OCI-LY1 (cell line): ENCODE data around the gene FCN1.
"Not testable (repeated sequence)": the region's sequence is repeated elsewhere in the genome, so short reads cannot be mapped to it uniquely, and the experiment has no call there.

ENCODE experiments used
- H2AFZ ChIP-seq: fragments of 200-600 bp; sonication (generic), shearing (Covaris generic); 2 replicates; pipeline ENCODE4 v1.6.0; 2014; ENCODE audit warnings: antibody characterized with exemption, mild to moderate bottlenecking, low read length
- H3F3A ChIP-seq: fragments of 200-600 bp; sonication (generic), shearing (Covaris generic); 2 replicates; pipeline ENCODE4 v1.6.0; 2014; ENCODE audit warnings: mild to moderate bottlenecking, antibody characterized with exemption, low read length, moderate library complexity; ENCODE audit not compliant: insufficient read depth
- H3K27ac ChIP-seq: fragments of 200-600 bp; sonication (generic); 2 replicates; pipeline ENCODE4 v1.5.1; 2014; ENCODE audit warnings: low read length, mixed run types, mild to moderate bottlenecking, low read depth; ENCODE audit not compliant: poor library complexity, severe bottlenecking
- H3K27me3 ChIP-seq: fragments of 200-600 bp; sonication (generic); 2 replicates; pipeline ENCODE4 v1.6.0; 2014; ENCODE audit warnings: antibody characterized with exemption, mild to moderate bottlenecking, low read length, moderate library complexity; ENCODE audit not compliant: insufficient read depth
- H3K36me3 ChIP-seq: fragments of 200-600 bp; sonication (generic); 2 replicates; pipeline ENCODE4 v1.6.1; 2014; ENCODE audit warnings: mild to moderate bottlenecking, antibody characterized with exemption, low read length, moderate library complexity, mixed read lengths; ENCODE audit not compliant: insufficient read depth
- H3K4me1 ChIP-seq: fragments of 200-600 bp; sonication (generic); 2 replicates; pipeline ENCODE4 v1.5.1; 2014; ENCODE audit warnings: mild to moderate bottlenecking, low read length, moderate library complexity; ENCODE audit not compliant: insufficient read depth, severe bottlenecking
- H3K4me2 ChIP-seq: fragments of 200-600 bp; sonication (generic), shearing (Covaris generic); 2 replicates; pipeline ENCODE4 v1.6.1; 2014; ENCODE audit warnings: low read length
- H3K4me3 ChIP-seq: fragments of 200-600 bp; sonication (generic); 2 replicates; pipeline ENCODE4 v1.5.1; 2014; ENCODE audit warnings: low read length, low read depth, mild to moderate bottlenecking, mixed read lengths; ENCODE audit not compliant: poor library complexity, severe bottlenecking
- H3K79me2 ChIP-seq: fragments of 200-600 bp; shearing (Covaris generic); 2 replicates; pipeline ENCODE4 v1.6.1; 2016; ENCODE audit warnings: mixed run types, low read length, mixed read lengths; ENCODE audit not compliant: insufficient read depth
- H3K9ac ChIP-seq: fragments of 200-600 bp; sonication (generic), shearing (Covaris generic); 2 replicates; pipeline ENCODE4 v1.6.1; 2014; ENCODE audit warnings: mild to moderate bottlenecking, low read length, mixed read lengths
- H3K9me2 ChIP-seq: fragments of 200-600 bp; sonication (generic), shearing (Covaris generic); 2 replicates; pipeline ENCODE4 v1.6.1; 2014; ENCODE audit warnings: low read depth, mild to moderate bottlenecking, low read length, mixed read lengths
- H3K9me3 ChIP-seq: fragments of 200-600 bp; shearing (Covaris generic); 2 replicates; pipeline ENCODE4 v1.6.1; 2014; ENCODE audit warnings: low read length, mixed read lengths
- H4K20me1 ChIP-seq: fragments of 200-600 bp; sonication (generic), shearing (Covaris generic); 2 replicates; pipeline ENCODE4 v1.6.0; 2016; ENCODE audit warnings: mild to moderate bottlenecking, low read length; ENCODE audit not compliant: insufficient read depth
- CTCF ChIP-seq: fragments of 200-600 bp; sonication (generic), shearing (Covaris generic); IDR thresholded peaks from 2 replicates; pipeline ENCODE4 v1.5.1; 2017; ENCODE audit warnings: mild to moderate bottlenecking, antibody characterized with exemption, low read length, moderate library complexity, mixed read lengths
- EZH2 ChIP-seq: fragments of 200-600 bp; sonication (generic), shearing (Covaris generic); IDR thresholded peaks from 2 replicates; pipeline ENCODE4 v1.8.0; 2017; ENCODE audit warnings: borderline replicate concordance, mixed run types, mild to moderate bottlenecking, antibody characterized with exemption, low read length, moderate library complexity, mixed read lengths

The FCN1 gene

GRCh38 chr9:134861595-134862334 lies 55.9 kb downstream of the FCN1 start:
- no peaks in the 10 kb centered on the region for H3F3A ChIP-seq
- peaks cover 23% of the 10 kb centered on the region for H3K9me3 ChIP-seq
- TF ChIP-seq EZH2 (no peak), CTCF (no peak)
- no peaks in the 10 kb centered on the region for H4K20me1 ChIP-seq
- no peak overlapping the region for H2AFZ ChIP-seq
- peaks cover 89% of the 10 kb centered on the region for H3K36me3 ChIP-seq
- no peak overlapping the region for H3K27ac ChIP-seq
- H3K4me2 ChIP-seq = no peak overlapping the region
- no peaks in the 10 kb centered on the region for H3K9me2 ChIP-seq
- H3K9ac ChIP-seq = no peak overlapping the region
- no peaks in the 10 kb centered on the region for H3K27me3 ChIP-seq
- H3K79me2 ChIP-seq = peaks cover 87% of the 10 kb centered on the region
- H3K4me1 ChIP-seq = no peaks in the 10 kb centered on the region
- no peak overlapping the region for H3K4me3 ChIP-seq

DNA sequence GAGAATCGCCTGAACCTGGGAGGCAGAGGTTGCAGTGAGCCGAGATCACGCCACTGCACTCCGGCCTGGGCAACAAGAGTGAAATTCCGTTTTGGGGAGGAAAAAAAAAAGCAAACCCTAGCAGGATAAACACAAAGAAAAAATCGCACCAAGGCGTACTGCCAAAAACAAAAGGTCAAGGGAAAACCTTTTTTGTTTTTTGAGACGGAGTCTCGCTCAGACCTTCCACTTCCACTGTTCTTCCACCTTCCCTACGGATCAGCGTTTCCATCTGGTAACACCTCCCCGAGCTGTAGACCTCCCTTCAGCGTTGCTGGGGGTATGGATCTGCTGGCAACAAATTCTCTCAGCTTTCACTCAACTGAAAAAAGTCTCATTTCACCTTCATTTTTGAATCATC lies 57.2 kb downstream of the FCN1 start:
- Histone ChIP-seq H3K27me3 (no peaks in the 10 kb centered on the region), H3K36me3 (peaks cover 99% of the 10 kb centered on the region), H2AFZ (no peak overlapping the region), H4K20me1 (no peaks in the 10 kb centered on the region), H3K4me3 (no peak overlapping the region), H3K79me2 (peaks cover 96% of the 10 kb centered on the region), H3K9me3 (peaks cover 23% of the 10 kb centered on the region), H3K9ac (no peak overlapping the region), H3F3A (no peaks in the 10 kb centered on the region), H3K27ac (no peak overlapping the region), H3K9me2 (no peaks in the 10 kb centered on the region), H3K4me2 (no peak overlapping the region), H3K4me1 (no peaks in the 10 kb centered on the region)
- TF ChIP-seq CTCF = no peak
- TF ChIP-seq EZH2 = no peak

- Histone ChIP-seq H3K4me2 (no peak overlapping the region), H3F3A (no peaks in the 10 kb centered on the region), H3K27me3 (no peaks in the 10 kb centered on the region), H2AFZ (no peak overlapping the region), H3K4me3 (no peak overlapping the region), H3K36me3 (peaks cover 99% of the 10 kb centered on the region), H3K9me3 (peaks cover 28% of the 10 kb centered on the region), H3K9me2 (no peaks in the 10 kb centered on the region), H3K4me1 (no peaks in the 10 kb centered on the region), H3K27ac (no peak overlapping the region), H4K20me1 (no peaks in the 10 kb centered on the region), H3K79me2 (peaks cover 95% of the 10 kb centered on the region), H3K9ac (no peak overlapping the region)
- TF ChIP-seq EZH2 (no peak), CTCF (no peak)
Measured at GRCh38 chr9:134858051-134858841, 59.5 kb downstream of the FCN1 start.

DNA sequence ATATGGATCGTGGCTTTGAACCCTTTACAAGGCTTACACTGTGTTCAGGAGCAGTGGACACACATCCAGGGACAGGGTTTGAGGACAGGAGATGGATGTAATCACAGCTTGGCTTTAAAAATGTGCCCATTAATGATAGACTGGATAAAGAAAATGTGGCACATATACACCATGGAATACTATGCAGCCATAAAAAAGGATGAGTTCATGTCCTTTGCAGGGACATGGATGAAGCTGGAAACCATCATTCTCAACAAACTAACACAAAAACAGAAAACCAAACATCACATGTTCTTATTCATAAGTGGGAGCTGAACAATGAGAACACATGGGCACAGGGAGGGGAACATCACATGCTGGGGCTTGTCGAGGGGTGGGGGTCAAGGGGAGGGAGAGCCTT lies 60.3 kb downstream of the FCN1 start:
- not testable (repeated sequence) for H3K4me3 ChIP-seq, H4K20me1 ChIP-seq, H3K27ac ChIP-seq, H3K9me2 ChIP-seq, H3K4me1 ChIP-seq, H3K9ac ChIP-seq, H3K4me2 ChIP-seq, H3K27me3 ChIP-seq, H3F3A ChIP-seq, H2AFZ ChIP-seq
- H3K79me2 ChIP-seq = peaks cover 93% of the 10 kb centered on the region
- H3K9me3 ChIP-seq = peaks cover 27% of the 10 kb centered on the region
- H3K36me3 ChIP-seq = peaks cover 99% of the 10 kb centered on the region
